ENCODE measurements around the gene WTIP. TPM values are rescaled to one million over a fixed set of nuclear protein-coding genes. Genes with fewer than 3 reads are reported as not detected.
A peak's percentile ranks its signal among the peaks of the same experiment; 100 is the strongest.
"Not testable (repeated sequence)": the region's sequence is repeated elsewhere in the genome, so short reads cannot be mapped to it uniquely, and the experiment has no call there.

Gene WTIP
- total and polyA plus RNA-seq, 2 of the 4 experiments (the other 2 are of a cell fraction), result 30.3 to 48.9 TPM

DNA sequence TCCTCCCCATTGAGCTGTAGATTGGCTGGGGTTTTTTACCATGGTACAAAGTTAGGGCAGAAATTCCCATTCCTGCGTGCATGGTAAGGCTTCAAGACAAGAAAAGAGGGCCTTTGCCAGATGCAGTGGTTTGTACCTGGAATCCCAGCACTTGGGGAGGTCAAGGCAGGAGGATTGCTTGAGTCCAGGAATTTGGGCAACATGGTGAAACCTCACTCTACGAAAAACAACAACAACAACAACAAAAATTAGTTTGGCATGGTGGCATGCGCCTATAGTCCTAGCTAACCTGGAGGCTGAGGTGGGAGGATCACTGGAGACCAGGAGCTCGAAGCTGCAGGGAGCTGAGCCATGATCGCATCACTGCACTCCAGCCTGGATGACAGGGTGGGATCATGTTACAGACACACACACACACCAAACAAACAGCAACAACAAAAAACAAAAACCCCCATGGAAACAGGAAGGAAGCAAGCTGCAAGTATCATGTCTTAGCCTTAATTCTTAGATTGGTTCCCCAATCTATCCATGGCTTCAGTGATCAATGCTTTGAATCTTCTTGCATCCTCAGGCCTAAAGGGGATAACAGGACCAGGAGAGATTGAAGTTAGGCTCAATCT is 5.5 kb upstream of the WTIP start:
- no peak overlapping the region for H2BK5ac ChIP-seq (ENCODE audit: low read depth, low read length, poor library complexity, severe bottlenecking)
- no peak overlapping the region for H4K5ac ChIP-seq (ENCODE audit: low read depth, low read length)
- no peak overlapping the region for H3K9ac ChIP-seq (ENCODE audit: low read depth, low read length)
- CTCF ChIA-PET, result no interaction called here
- no peak overlapping the region for H2BK15ac ChIP-seq (ENCODE audit: low read depth, low read length)
- H4K8ac ChIP-seq (ENCODE audit: low read depth in 2 of 2, low read length in 2 of 2), result no peak overlapping the region
- 0 out of 2 replicates have a peak overlapping the region, but pooled peaks have one; percentile 28 for H2AK5ac ChIP-seq (ENCODE audit: low read depth, low read length)
- 0 out of 2 replicates have a peak overlapping the region, but pooled peaks have one; percentile 11 for H3K4ac ChIP-seq (ENCODE audit: low read depth, low read length)
- H2AFZ ChIP-seq (replicated peaks; ENCODE audit: low read length, poor library complexity), result no peak overlapping the region
- H4K20me1 ChIP-seq (ENCODE audit: insufficient read depth, low read length), result peaks cover 12% of the 10 kb centered on the region
- DNase-seq (peak; percentile 16), ATAC-seq (ENCODE audit: low read depth) (no peak)
- no peak overlapping the region; the same call in 1 of the 2 replicates for H3K18ac ChIP-seq (ENCODE audit: low read depth, low read length)
- no TSS peak for BruUV-seq (replicated peaks)
- in situ Hi-C loops (cut with MboI; ENCODE audit: low sequenced_read_pairs) (no loop called here), dilution Hi-C loops (cut with HindIII; ENCODE audit: low sequenced_read_pairs, unreplicated experiment) (no loop called here), intact Hi-C loops (cut with micrococcal nuclease) (no loop called here)
- peaks cover 11% of the 10 kb centered on the region for H3K4me1 ChIP-seq (ENCODE audit: control insufficient read depth, insufficient read depth, low read length)
- no peak for TF ChIP-seq SMC3 (IDR thresholded peaks at IDR 0.05; ENCODE audit: low read depth, low read length)
- TF ChIP-seq MAZ (IDR thresholded peaks at IDR 0.05; ENCODE audit: borderline replicate concordance, low read depth, low read length), result no peak
- no peak for TF ChIP-seq FOS (IDR thresholded peaks at IDR 0.05; ENCODE audit: low read depth, low read length)
- no peak for TF ChIP-seq MXI1 (IDR thresholded peaks at IDR 0.05; ENCODE audit: borderline replicate concordance, low read depth, low read length)
- TF ChIP-seq, protein P1, sequence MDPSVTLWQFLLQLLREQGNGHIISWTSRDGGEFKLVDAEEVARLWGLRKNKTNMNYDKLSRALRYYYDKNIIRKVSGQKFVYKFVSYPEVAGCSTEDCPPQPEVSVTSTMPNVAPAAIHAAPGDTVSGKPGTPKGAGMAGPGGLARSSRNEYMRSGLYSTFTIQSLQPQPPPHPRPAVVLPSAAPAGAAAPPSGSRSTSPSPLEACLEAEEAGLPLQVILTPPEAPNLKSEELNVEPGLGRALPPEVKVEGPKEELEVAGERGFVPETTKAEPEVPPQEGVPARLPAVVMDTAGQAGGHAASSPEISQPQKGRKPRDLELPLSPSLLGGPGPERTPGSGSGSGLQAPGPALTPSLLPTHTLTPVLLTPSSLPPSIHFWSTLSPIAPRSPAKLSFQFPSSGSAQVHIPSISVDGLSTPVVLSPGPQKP (IDR thresholded peaks at IDR 0.05; ENCODE audit: borderline replicate concordance, low read depth, low read length), result no peak
- H3K4me2 ChIP-seq (ENCODE audit: low read depth, low read length), result no peak overlapping the region
- peaks cover 4 to 38% of the 10 kb centered on the region in 2 experiments; a peak in 2 of 4 replicates for H3K79me1 ChIP-seq (ENCODE audit: low read depth in 1 of 2, low read length in 2 of 2)
- peak overlapping the region; percentile 48; the same call in 1 of the 2 replicates for H3K23ac ChIP-seq (ENCODE audit: low read depth, low read length)
- H3K36me3 ChIP-seq (ENCODE audit: control insufficient read depth, insufficient read depth, low read length), result peaks cover 13% of the 10 kb centered on the region
- H2BK20ac ChIP-seq (ENCODE audit: low read depth, low read length), result no peak overlapping the region
- no CpG with 5 or more reads among the region's 5 CpGs for WGBS, 2 experiments (ENCODE audit: extremely low coverage in 2 of 2, insufficient read length in 1 of 2)
- H3K9me3 ChIP-seq (ENCODE audit: control insufficient read depth, insufficient read depth, low read length), result no peaks in the 10 kb centered on the region
- no peaks in the 10 kb centered on the region for H3K27me3 ChIP-seq (ENCODE audit: control insufficient read depth, insufficient read depth, low read length)
- 0 out of 2 replicates have a peak overlapping the region, but pooled peaks have one; percentile 3 for H3K14ac ChIP-seq (replicated peaks; ENCODE audit: low read depth, low read length)
- peaks cover 18% of the 10 kb centered on the region for H3K9me1 ChIP-seq (ENCODE audit: insufficient read depth, low read length)
- H4K91ac ChIP-seq (ENCODE audit: insufficient read depth, low read depth, low read length), result no peak overlapping the region
- POLR2A ChIA-PET (ENCODE audit: unreplicated experiment), result no interaction called here
- H3K27ac ChIP-seq (ENCODE audit: insufficient read depth, low read length), result no peak overlapping the region
- H2BK120ac ChIP-seq (ENCODE audit: low read depth, low read length), result no peak overlapping the region
- H3K4me3 ChIP-seq (ENCODE audit: insufficient read depth, low read depth, low read length), result no peak overlapping the region
- no peak overlapping the region for H2AK9ac ChIP-seq (replicated peaks; ENCODE audit: low read depth, low read length, poor library complexity)
- H3K56ac ChIP-seq (ENCODE audit: extremely low read depth, insufficient read depth, low read length), result no peak overlapping the region

DNA sequence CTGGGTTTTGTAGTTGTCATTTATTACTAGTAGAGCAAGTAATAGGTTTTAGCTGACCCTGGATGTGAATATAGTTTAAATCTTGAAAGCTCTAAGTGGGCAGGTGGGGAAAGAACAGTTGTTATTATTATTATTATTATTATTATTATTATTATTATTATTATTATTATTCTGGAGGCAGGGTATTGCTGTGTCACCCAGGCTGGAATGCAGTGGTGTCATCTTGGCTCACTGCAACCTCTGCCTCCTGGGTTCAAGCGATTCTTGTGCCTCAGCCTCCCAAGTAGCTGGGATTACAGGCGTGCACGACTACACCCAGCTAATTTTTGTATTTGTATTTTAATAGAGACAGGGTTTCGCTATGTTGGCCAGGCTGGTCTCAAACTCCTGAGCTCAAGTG is 3.1 kb upstream of the WTIP start:
- in situ Hi-C loops (cut with MboI; ENCODE audit: low sequenced_read_pairs); H2BK20ac ChIP-seq (ENCODE audit: low read depth, low read length); H3K23ac ChIP-seq (ENCODE audit: low read depth, low read length); H2AK9ac ChIP-seq (replicated peaks; ENCODE audit: low read depth, low read length, poor library complexity); H2AFZ ChIP-seq (replicated peaks; ENCODE audit: low read length, poor library complexity); H3K14ac ChIP-seq (replicated peaks; ENCODE audit: low read depth, low read length); H4K5ac ChIP-seq (ENCODE audit: low read depth, low read length); H3K4me2 ChIP-seq (ENCODE audit: low read depth, low read length); H4K91ac ChIP-seq (ENCODE audit: insufficient read depth, low read depth, low read length); H3K27me3 ChIP-seq (ENCODE audit: control insufficient read depth, insufficient read depth, low read length); ATAC-seq (ENCODE audit: low read depth); H3K4me3 ChIP-seq (ENCODE audit: insufficient read depth, low read depth, low read length); H4K8ac ChIP-seq (ENCODE audit: low read depth in 2 of 2, low read length in 2 of 2); H3K36me3 ChIP-seq (ENCODE audit: control insufficient read depth, insufficient read depth, low read length); POLR2A ChIA-PET (ENCODE audit: unreplicated experiment); CTCF ChIA-PET; H3K56ac ChIP-seq (ENCODE audit: extremely low read depth, insufficient read depth, low read length); H3K9me3 ChIP-seq (ENCODE audit: control insufficient read depth, insufficient read depth, low read length); H3K27ac ChIP-seq (ENCODE audit: insufficient read depth, low read length); H2BK15ac ChIP-seq (ENCODE audit: low read depth, low read length); H2AK5ac ChIP-seq (ENCODE audit: low read depth, low read length); dilution Hi-C loops (cut with HindIII; ENCODE audit: low sequenced_read_pairs, unreplicated experiment); H2BK120ac ChIP-seq (ENCODE audit: low read depth, low read length); H2BK5ac ChIP-seq (ENCODE audit: low read depth, low read length, poor library complexity, severe bottlenecking); DNase-seq; H3K9ac ChIP-seq (ENCODE audit: low read depth, low read length); H3K18ac ChIP-seq (ENCODE audit: low read depth, low read length); intact Hi-C loops (cut with micrococcal nuclease); H3K4ac ChIP-seq (ENCODE audit: low read depth, low read length); BruUV-seq (replicated peaks): not testable (repeated sequence)
- Histone ChIP-seq H3K4me1 (ENCODE audit: control insufficient read depth, insufficient read depth, low read length) (peaks cover 15% of the 10 kb centered on the region), H3K9me1 (ENCODE audit: insufficient read depth, low read length) (peaks cover 22% of the 10 kb centered on the region), H3K79me1 (ENCODE audit: low read depth in 1 of 2, low read length in 2 of 2) (peaks cover 0 to 30% of the 10 kb centered on the region in 2 experiments; a peak in 2 of 4 replicates), H4K20me1 (ENCODE audit: insufficient read depth, low read length) (peaks cover 24% of the 10 kb centered on the region)
- WGBS, 2 experiments (ENCODE audit: extremely low coverage in 2 of 2, insufficient read length in 1 of 2), result 100% methylated on average over 1 of the region's 4 CpGs; no CpG with 5 or more reads in 1 of the 2 experiments
